ENCODE data around the gene ETS1.

DNA sequence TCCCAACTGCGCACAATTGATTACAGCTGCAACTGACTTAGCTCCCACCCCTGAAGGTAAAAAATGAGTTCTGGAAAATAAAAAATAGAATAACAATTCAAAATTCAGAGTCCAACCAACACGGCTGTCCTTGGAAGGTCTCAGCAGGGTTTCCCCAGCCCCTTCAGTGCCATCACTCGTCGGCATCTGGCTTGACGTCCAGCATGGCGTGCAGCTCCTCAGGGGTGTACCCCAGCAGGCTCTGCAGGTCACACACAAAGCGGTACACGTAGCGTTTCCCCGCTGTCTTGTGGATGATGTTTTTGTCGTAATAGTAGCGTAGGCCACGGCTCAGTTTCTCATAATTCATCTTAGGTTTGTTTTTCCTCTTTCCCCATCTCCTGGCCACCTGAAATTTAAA lies 125.2 kb downstream of the ETS1 start:
- no peak for TF ChIP-seq POLR2AphosphoS5 (IDR thresholded peaks at IDR 0.05; ENCODE audit: low read depth, low read length)
- TF ChIP-seq, protein P1, sequence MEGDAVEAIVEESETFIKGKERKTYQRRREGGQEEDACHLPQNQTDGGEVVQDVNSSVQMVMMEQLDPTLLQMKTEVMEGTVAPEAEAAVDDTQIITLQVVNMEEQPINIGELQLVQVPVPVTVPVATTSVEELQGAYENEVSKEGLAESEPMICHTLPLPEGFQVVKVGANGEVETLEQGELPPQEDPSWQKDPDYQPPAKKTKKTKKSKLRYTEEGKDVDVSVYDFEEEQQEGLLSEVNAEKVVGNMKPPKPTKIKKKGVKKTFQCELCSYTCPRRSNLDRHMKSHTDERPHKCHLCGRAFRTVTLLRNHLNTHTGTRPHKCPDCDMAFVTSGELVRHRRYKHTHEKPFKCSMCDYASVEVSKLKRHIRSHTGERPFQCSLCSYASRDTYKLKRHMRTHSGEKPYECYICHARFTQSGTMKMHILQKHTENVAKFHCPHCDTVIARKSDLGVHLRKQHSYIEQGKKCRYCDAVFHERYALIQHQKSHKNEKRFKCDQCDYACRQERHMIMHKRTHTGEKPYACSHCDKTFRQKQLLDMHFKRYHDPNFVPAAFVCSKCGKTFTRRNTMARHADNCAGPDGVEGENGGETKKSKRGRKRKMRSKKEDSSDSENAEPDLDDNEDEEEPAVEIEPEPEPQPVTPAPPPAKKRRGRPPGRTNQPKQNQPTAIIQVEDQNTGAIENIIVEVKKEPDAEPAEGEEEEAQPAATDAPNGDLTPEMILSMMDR (IDR thresholded peaks at IDR 0.05) = no peak
